ENCODE data around the gene RBM10.

The RBM10 gene

GRCh38 chrX:47178337-47178736 is 33.3 kb downstream of the RBM10 start:
- no peak for DNase-seq

GRCh38 chrX:47179221-47179927 is 34.4 kb downstream of the RBM10 start:
- no peak for DNase-seq

- no peak for DNase-seq
These were observed 34.9 kb downstream of the RBM10 start for GRCh38 chrX:47179928-47180255.

GRCh38 chrX:47180346-47180745 is 35.3 kb downstream of the RBM10 start:
- no peak for DNase-seq

- DNase-seq = no peak
These were observed 36.3 kb downstream of the RBM10 start for GRCh38 chrX:47181301-47181700.

GRCh38 chrX:47182106-47182700 is 37.2 kb downstream of the RBM10 start:
- no peak for DNase-seq

GRCh38 chrX:47184486-47184885 is 39.5 kb downstream of the RBM10 start:
- DNase-seq = no peak

GRCh38 chrX:47185241-47185640 is 40.2 kb downstream of the RBM10 start:
- DNase-seq = no peak

GRCh38 chrX:47186096-47186740 is 41.2 kb downstream of the RBM10 start:
- DNase-seq = no peak

- no peak for DNase-seq
These were observed 42.2 kb downstream of the RBM10 start for GRCh38 chrX:47187106-47187677.

GRCh38 chrX:47189906-47190305 is 44.9 kb downstream of the RBM10 start:
- DNase-seq = no peak

GRCh38 chrX:47190445-47191269 is 45.6 kb downstream of the RBM10 start:
- peak; percentile 65 for DNase-seq

- DNase-seq = no peak
These were observed 46.3 kb downstream of the RBM10 start for GRCh38 chrX:47191331-47191730.

- no peak for DNase-seq
These were observed 46.9 kb downstream of the RBM10 start for GRCh38 chrX:47191806-47192401.

- DNase-seq = peak; percentile 94
These were observed 48.6 kb downstream of the RBM10 start, which contains the start of gene UBA1 for GRCh38 chrX:47193475-47194193. TSS of gene UBA1 (plus strand) at chrX:47193829. CDS start at chrX:47198803, 4,974 bp downstream.

- DNase-seq = no peak
These were observed 49.3 kb downstream of the RBM10 start for GRCh38 chrX:47194194-47194787.

GRCh38 chrX:47196098-47196497 is 51.1 kb downstream of the RBM10 start:
- no peak for DNase-seq

GRCh38 chrX:47197526-47197925 is 52.5 kb downstream of the RBM10 start:
- DNase-seq = no peak

- no peak for DNase-seq
These were observed 53.1 kb downstream of the RBM10 start for GRCh38 chrX:47198026-47198686.

GRCh38 chrX:47198687-47199080 is 53.7 kb downstream of the RBM10 start:
- DNase-seq = no peak

GRCh38 chrX:47199286-47199685 is 54.3 kb downstream of the RBM10 start:
- no peak for DNase-seq

Data from NCI-H1694 treated with DMSO at 0.1 percent for 48 hours (cell line).